Prostate gland (tissue), 2 donors: ENCODE results near the gene TPRN.

Source experiments
- POLR2A ChIP-seq: fragments of 450-650 bp; IDR thresholded peaks from one replicate; pipeline ENCODE4 v1.6.1; 2016; ENCODE audit warnings: antibody characterized with exemption, mild to moderate bottlenecking
- TF ChIP-seq, protein P1 (sequence below), 4 experiments: fragments of 200-600 bp in 2 of 4; fragments of 450-650 bp in 2 of 4; sonication (generic) in 2 of 4; IDR thresholded peaks; 1 replicate in 3 of 4; 2 replicates in 1 of 4; pipeline ENCODE4 v1.5.1; 2016 to 2019; ENCODE audit warnings: antibody characterized with exemption in 4 of 4, mild to moderate bottlenecking in 2 of 4, moderate library complexity in 2 of 4

DNA sequence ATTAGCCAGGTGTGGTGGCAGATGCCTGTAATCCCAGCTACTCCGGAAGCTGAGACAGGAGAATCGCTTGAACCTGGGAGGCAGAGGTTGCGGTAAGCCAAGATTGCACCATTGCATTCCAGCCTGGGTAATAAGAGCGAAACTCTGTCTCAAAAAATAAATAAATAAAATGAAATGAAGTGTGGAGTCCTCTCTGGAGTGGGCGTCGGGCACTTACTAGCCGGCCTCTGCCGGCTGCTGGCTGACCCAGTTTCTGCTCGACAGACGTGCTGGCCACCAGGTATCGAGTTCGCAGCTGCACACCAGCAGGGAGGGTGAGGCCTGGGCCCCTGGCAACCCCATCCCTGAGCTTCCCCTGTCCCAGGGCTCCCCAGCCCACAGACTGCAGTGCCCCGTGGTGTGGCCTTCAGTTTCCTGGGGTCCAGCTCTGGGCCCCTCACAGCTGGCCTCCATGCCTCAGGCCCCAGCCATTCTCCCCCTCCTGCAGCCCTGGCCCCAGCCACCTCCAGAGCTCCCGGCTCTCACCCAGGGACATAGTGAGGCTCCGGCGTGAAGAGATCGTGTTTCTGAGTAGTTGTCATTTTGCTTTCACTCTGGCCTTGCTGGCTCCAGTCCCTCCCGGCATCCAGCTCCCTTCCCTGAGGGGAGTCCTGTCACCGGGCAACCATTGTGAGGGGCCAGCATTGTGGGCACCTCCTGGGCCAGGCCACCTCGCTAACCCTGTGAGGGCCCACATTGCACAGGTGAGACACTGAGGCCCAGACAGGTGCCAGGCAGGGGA lies 46.8 kb upstream of the TPRN start:
- TF ChIP-seq, protein P1, sequence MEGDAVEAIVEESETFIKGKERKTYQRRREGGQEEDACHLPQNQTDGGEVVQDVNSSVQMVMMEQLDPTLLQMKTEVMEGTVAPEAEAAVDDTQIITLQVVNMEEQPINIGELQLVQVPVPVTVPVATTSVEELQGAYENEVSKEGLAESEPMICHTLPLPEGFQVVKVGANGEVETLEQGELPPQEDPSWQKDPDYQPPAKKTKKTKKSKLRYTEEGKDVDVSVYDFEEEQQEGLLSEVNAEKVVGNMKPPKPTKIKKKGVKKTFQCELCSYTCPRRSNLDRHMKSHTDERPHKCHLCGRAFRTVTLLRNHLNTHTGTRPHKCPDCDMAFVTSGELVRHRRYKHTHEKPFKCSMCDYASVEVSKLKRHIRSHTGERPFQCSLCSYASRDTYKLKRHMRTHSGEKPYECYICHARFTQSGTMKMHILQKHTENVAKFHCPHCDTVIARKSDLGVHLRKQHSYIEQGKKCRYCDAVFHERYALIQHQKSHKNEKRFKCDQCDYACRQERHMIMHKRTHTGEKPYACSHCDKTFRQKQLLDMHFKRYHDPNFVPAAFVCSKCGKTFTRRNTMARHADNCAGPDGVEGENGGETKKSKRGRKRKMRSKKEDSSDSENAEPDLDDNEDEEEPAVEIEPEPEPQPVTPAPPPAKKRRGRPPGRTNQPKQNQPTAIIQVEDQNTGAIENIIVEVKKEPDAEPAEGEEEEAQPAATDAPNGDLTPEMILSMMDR (IDR thresholded peaks at IDR 0.05): no peak
- no peak for TF ChIP-seq POLR2A
